MM.1S (cell line): ENCODE data around the gene AGAP1.

Experiments
- DNase-seq: peaks from one replicate; pipeline ENCODE4 v3.0.0-alpha.2; 2015
- H2AFZ ChIP-seq: fragments of 300-600 bp; sonication (generic); 2 replicates; pipeline ENCODE4 v1.6.0; 2016; ENCODE audit warnings: antibody characterized with exemption, low read length
- H3F3A ChIP-seq: fragments of 300-600 bp; sonication (generic); 2 replicates; pipeline ENCODE4 v1.6.1; 2016; ENCODE audit warnings: mild to moderate bottlenecking, antibody characterized with exemption, low read length, moderate library complexity, mixed read lengths; ENCODE audit not compliant: insufficient read depth
- H3K27ac ChIP-seq: fragments of 300-600 bp; sonication (generic); 2 replicates; pipeline ENCODE4 v1.5.1; 2016; ENCODE audit warnings: mild to moderate bottlenecking, low read length
- H3K27me3 ChIP-seq: fragments of 300-600 bp; sonication (generic); replicated peaks from 2 replicates; pipeline ENCODE4 v1.6.0; 2016; ENCODE audit warnings: low read length; ENCODE audit not compliant: insufficient read depth
- H3K36me3 ChIP-seq: fragments of 300-600 bp; sonication (generic); replicated peaks from 2 replicates; pipeline ENCODE4 v1.6.1; 2016; ENCODE audit warnings: mild to moderate bottlenecking, low read length, mixed read lengths; ENCODE audit not compliant: insufficient read depth
- H3K4me1 ChIP-seq: fragments of 300-600 bp; sonication (generic); 2 replicates; pipeline ENCODE4 v1.6.1; 2016; ENCODE audit warnings: low read length, mixed read lengths
- H3K4me2 ChIP-seq: fragments of 300-600 bp; sonication (generic); 2 replicates; pipeline ENCODE4 v1.6.0; 2016; ENCODE audit warnings: low read depth, low read length
- H3K4me3 ChIP-seq: fragments of 300-600 bp; sonication (generic); 2 replicates; pipeline ENCODE4 v1.5.1; 2016; ENCODE audit warnings: low read length, mixed read lengths
- H3K79me2 ChIP-seq: fragments of 300-600 bp; sonication (generic); 2 replicates; pipeline ENCODE4 v1.6.1; 2016; ENCODE audit warnings: mixed run types, low read length, mixed read lengths
- H3K9ac ChIP-seq: fragments of 300-600 bp; sonication (generic); 2 replicates; pipeline ENCODE4 v1.6.1; 2016; ENCODE audit warnings: low read length, mixed read lengths
- H3K9me2 ChIP-seq: fragments of 300-600 bp; sonication (generic); replicated peaks from 2 replicates; pipeline ENCODE4 v1.6.1; 2016; ENCODE audit warnings: mild to moderate bottlenecking, low read length, mixed read lengths; ENCODE audit not compliant: insufficient read depth
- H3K9me3 ChIP-seq: fragments of 300-600 bp; sonication (generic); replicated peaks from 2 replicates; pipeline ENCODE4 v1.6.1; 2016; ENCODE audit warnings: mild to moderate bottlenecking, low read length, mixed read lengths; ENCODE audit not compliant: insufficient read depth
- H4K20me1 ChIP-seq: fragments of 300-600 bp; sonication (generic); 2 replicates; pipeline ENCODE4 v1.6.1; 2016; ENCODE audit warnings: mild to moderate bottlenecking, low read length, moderate library complexity, mixed read lengths; ENCODE audit not compliant: insufficient read depth
- CTCF ChIP-seq: fragments of 300-600 bp; sonication (generic); IDR thresholded peaks from 2 replicates; pipeline ENCODE4 v1.5.1; 2016; ENCODE audit warnings: antibody characterized with exemption, low read length, mixed read lengths
- EZH2 ChIP-seq: fragments of 300-600 bp; sonication (generic); optimal IDR thresholded peaks from 2 replicates; pipeline ENCODE3; 2017; ENCODE audit warnings: low read depth, mild to moderate bottlenecking, antibody characterized with exemption, low read length, mixed read lengths
- EZH2phosphoT487 ChIP-seq: fragments of 300-600 bp; sonication (generic); IDR thresholded peaks from 2 replicates; pipeline ENCODE4 v1.6.1; 2018; ENCODE audit warnings: antibody characterized with exemption, low read length

Gene AGAP1

GRCh38 chr2:235811446-235812184 lies 317.8 kb downstream of the AGAP1 start:
- no peaks in the 10 kb centered on the region for H3K4me1 ChIP-seq

DNA sequence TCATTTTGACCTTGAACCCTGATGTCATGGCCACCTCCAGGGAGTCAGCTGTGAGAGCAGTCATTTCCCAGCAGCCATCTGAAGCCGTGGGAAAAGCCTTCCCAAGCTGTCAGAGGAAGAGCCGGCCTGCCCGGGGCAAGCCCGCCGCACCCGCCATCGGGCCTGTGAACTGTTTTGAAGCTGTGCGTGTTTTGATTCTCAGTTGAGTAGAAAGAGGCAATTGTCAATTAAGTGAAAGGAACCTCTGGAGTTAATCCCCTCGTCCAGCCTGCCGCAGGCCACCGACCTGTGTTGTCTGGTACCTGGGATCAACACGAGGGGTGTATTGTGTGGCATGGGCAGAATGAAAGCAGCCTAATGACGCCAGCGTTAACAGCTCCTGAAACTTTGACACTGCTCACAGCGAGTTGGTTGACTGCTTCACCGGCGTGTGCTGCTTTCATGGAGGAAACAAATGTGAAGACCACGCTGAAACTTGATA lies 318.4 kb downstream of the AGAP1 start:
- H3K9ac ChIP-seq = no peak overlapping the region
- no peaks in the 10 kb centered on the region for H3K79me2 ChIP-seq
- no peaks in the 10 kb centered on the region for H3K36me3 ChIP-seq
- no peak overlapping the region for H3K4me3 ChIP-seq
- H4K20me1 ChIP-seq = no peaks in the 10 kb centered on the region
- H3K27me3 ChIP-seq = no peaks in the 10 kb centered on the region
- TF ChIP-seq CTCF (no peak), EZH2 (no peak), EZH2phosphoT487 (no peak)
- H3F3A ChIP-seq = no peaks in the 10 kb centered on the region
- no peaks in the 10 kb centered on the region for H3K4me1 ChIP-seq
- H2AFZ ChIP-seq = no peak overlapping the region
- no peak for DNase-seq
- no peak overlapping the region for H3K27ac ChIP-seq
- no peak overlapping the region for H3K4me2 ChIP-seq
- H3K9me3 ChIP-seq = no peaks in the 10 kb centered on the region
- H3K9me2 ChIP-seq = no peaks in the 10 kb centered on the region

More at GRCh38 chr2:235811446-235812184, 317.8 kb downstream of the AGAP1 start:
- no peak for TF ChIP-seq EZH2phosphoT487
- TF ChIP-seq CTCF = no peak
- no peak for TF ChIP-seq EZH2
- Histone ChIP-seq H3K27ac (no peak overlapping the region), H3K9me3 (no peaks in the 10 kb centered on the region), H3K79me2 (no peaks in the 10 kb centered on the region), H3K27me3 (no peaks in the 10 kb centered on the region), H3K4me3 (no peak overlapping the region), H3K36me3 (no peaks in the 10 kb centered on the region), H3F3A (no peaks in the 10 kb centered on the region), H2AFZ (no peak overlapping the region), H3K9me2 (no peaks in the 10 kb centered on the region), H4K20me1 (no peaks in the 10 kb centered on the region), H3K4me2 (no peak overlapping the region), H3K9ac (no peak overlapping the region)
- DNase-seq = no peak

GRCh38 chr2:235813398-235813797 lies 319.6 kb downstream of the AGAP1 start:
- no peak for DNase-seq
- Histone ChIP-seq H3K36me3 (no peaks in the 10 kb centered on the region), H3K9me3 (no peaks in the 10 kb centered on the region), H3K4me3 (no peak overlapping the region), H3K27ac (no peak overlapping the region), H3F3A (no peaks in the 10 kb centered on the region), H3K9me2 (no peaks in the 10 kb centered on the region), H3K4me1 (no peaks in the 10 kb centered on the region), H3K4me2 (no peak overlapping the region), H4K20me1 (no peaks in the 10 kb centered on the region), H3K79me2 (no peaks in the 10 kb centered on the region), H2AFZ (no peak overlapping the region), H3K9ac (no peak overlapping the region), H3K27me3 (no peaks in the 10 kb centered on the region)
- TF ChIP-seq EZH2phosphoT487 (no peak), CTCF (no peak), EZH2 (no peak)
